Measurements from ENCODE around the gene MUL1.

Gene MUL1

GRCh38 chr1:20477348-20478056 is 30.4 kb downstream of the MUL1 start:
- Histone ChIP-seq H3K4me3 (ENCODE audit: low read depth, low read length) (no peak overlapping the region), H3K27ac (ENCODE audit: low read depth, low read length) (no peak overlapping the region), H3K79me2 (ENCODE audit: control insufficient read depth, insufficient read depth, low read length, unreplicated experiment) (peaks cover 10% of the 10 kb centered on the region), H2AFZ (ENCODE audit: low read length, unreplicated experiment) (no peak overlapping the region), H3K4me1 (ENCODE audit: control insufficient read depth, insufficient read depth, low read length, unreplicated experiment) (peaks cover 40% of the 10 kb centered on the region), H3K27me3 (ENCODE audit: insufficient read depth, low read length) (no peaks in the 10 kb centered on the region), H3K36me3 (ENCODE audit: insufficient read depth, low read length) (no peaks in the 10 kb centered on the region)

- no peak overlapping the region for H2AFZ ChIP-seq (ENCODE audit: low read length, unreplicated experiment)
- no peaks in the 10 kb centered on the region for H3K36me3 ChIP-seq (ENCODE audit: insufficient read depth, low read length)
- H3K79me2 ChIP-seq (ENCODE audit: control insufficient read depth, insufficient read depth, low read length, unreplicated experiment): peaks cover 5% of the 10 kb centered on the region
- H3K4me1 ChIP-seq (ENCODE audit: control insufficient read depth, insufficient read depth, low read length, unreplicated experiment): peaks cover 34% of the 10 kb centered on the region
- H3K4me3 ChIP-seq (ENCODE audit: low read depth, low read length): no peak overlapping the region
- H3K27me3 ChIP-seq (ENCODE audit: insufficient read depth, low read length): no peaks in the 10 kb centered on the region
- H3K27ac ChIP-seq (ENCODE audit: low read depth, low read length): no peak overlapping the region
These were observed 31.5 kb downstream of the MUL1 start for GRCh38 chr1:20476265-20477038.

DNA sequence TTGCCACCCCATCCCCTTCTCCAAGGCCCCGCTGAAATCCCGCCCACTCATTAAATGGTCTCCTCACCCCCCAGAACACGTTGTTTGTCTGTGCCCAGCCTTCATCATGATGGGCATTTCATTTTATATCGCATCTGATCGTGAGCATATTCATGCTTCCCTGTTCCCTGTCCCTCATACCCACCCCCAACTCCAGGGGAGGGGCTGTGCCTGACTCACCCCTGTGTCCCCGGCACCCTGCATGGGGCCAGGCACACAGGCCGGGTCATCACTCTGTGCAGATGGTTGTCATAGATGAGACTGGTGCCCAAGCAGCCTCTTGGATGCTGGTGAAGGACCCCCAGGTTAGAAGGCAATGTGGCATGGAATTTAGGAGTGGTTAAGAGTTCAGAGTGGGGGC is 33.0 kb downstream of the MUL1 start:
- Histone ChIP-seq H3K4me1 (ENCODE audit: control insufficient read depth, insufficient read depth, low read length, unreplicated experiment) (peaks cover 27% of the 10 kb centered on the region), H2AFZ (ENCODE audit: low read length, unreplicated experiment) (no peak overlapping the region), H3K27ac (ENCODE audit: low read depth, low read length) (no peak overlapping the region), H3K36me3 (ENCODE audit: insufficient read depth, low read length) (no peaks in the 10 kb centered on the region), H3K4me3 (ENCODE audit: low read depth, low read length) (no peak overlapping the region), H3K79me2 (ENCODE audit: control insufficient read depth, insufficient read depth, low read length, unreplicated experiment) (no peaks in the 10 kb centered on the region), H3K27me3 (ENCODE audit: insufficient read depth, low read length) (no peaks in the 10 kb centered on the region)

DNA sequence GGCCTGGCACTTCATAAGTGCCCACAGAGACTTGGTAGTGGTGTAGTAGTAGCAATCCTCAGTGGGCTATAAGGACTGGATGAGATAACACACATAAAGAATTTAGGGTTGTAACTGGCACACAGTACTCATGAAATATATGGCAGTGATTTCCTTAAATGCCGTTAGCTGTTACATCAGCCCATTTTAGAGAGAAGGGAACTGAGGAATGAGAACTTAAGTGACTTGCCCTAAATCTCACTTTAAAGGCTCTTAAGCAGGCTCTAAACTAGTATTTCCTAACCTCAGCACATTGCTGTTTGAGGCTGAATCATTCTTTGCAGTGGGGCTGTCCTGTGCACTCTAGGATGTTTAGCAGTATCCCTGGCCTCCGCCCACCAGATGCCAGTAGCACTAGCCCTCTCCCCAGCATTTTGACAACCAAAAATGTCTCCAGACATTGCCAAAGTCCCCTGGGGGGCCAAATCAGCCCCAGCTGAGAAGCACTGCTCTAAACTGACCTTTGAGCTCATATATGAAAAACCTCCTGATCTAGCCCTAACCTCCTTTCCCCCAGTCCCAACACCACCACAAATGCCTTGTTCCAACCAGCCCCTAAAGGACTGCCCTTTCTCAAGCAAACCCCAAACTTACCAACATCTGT is 33.5 kb downstream of the MUL1 start:
- H3K4me1 ChIP-seq (ENCODE audit: control insufficient read depth, insufficient read depth, low read length, unreplicated experiment): peaks cover 27% of the 10 kb centered on the region
- H3K27me3 ChIP-seq (ENCODE audit: insufficient read depth, low read length): no peaks in the 10 kb centered on the region
- no peaks in the 10 kb centered on the region for H3K36me3 ChIP-seq (ENCODE audit: insufficient read depth, low read length)
- H3K79me2 ChIP-seq (ENCODE audit: control insufficient read depth, insufficient read depth, low read length, unreplicated experiment): no peaks in the 10 kb centered on the region
- no peak overlapping the region for H3K27ac ChIP-seq (ENCODE audit: low read depth, low read length)
- H3K4me3 ChIP-seq (ENCODE audit: low read depth, low read length): no peak overlapping the region
- no peak overlapping the region for H2AFZ ChIP-seq (ENCODE audit: low read length, unreplicated experiment)

DNA sequence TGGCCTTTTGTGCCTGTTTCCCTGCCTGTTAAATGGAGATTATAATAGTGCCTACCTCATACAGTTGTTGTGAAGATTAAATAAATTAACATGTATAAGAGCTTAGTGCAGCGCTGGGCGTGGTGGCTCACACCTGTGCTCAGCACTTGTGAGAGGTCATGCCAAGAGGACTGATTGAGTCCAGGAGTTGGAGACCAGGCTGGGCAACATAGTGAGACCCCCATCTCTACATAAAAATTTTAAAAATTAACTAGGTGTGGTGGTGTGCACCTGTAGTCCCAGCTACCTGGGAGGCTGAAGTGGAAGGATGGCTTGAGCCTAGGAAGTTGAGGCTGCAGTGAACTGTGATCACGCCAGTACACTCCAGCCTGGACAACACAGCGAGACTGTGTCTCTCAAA is 34.1 kb downstream of the MUL1 start:
- no peak overlapping the region for H3K4me3 ChIP-seq (ENCODE audit: low read depth, low read length)
- H3K4me1 ChIP-seq (ENCODE audit: control insufficient read depth, insufficient read depth, low read length, unreplicated experiment): peaks cover 26% of the 10 kb centered on the region
- H3K79me2 ChIP-seq (ENCODE audit: control insufficient read depth, insufficient read depth, low read length, unreplicated experiment): no peaks in the 10 kb centered on the region
- H2AFZ ChIP-seq (ENCODE audit: low read length, unreplicated experiment): no peak overlapping the region
- no peak overlapping the region for H3K27ac ChIP-seq (ENCODE audit: low read depth, low read length)
- H3K27me3 ChIP-seq (ENCODE audit: insufficient read depth, low read length): no peaks in the 10 kb centered on the region; the same call in 1 of the 2 replicates
- H3K36me3 ChIP-seq (ENCODE audit: insufficient read depth, low read length): no peaks in the 10 kb centered on the region

DNA sequence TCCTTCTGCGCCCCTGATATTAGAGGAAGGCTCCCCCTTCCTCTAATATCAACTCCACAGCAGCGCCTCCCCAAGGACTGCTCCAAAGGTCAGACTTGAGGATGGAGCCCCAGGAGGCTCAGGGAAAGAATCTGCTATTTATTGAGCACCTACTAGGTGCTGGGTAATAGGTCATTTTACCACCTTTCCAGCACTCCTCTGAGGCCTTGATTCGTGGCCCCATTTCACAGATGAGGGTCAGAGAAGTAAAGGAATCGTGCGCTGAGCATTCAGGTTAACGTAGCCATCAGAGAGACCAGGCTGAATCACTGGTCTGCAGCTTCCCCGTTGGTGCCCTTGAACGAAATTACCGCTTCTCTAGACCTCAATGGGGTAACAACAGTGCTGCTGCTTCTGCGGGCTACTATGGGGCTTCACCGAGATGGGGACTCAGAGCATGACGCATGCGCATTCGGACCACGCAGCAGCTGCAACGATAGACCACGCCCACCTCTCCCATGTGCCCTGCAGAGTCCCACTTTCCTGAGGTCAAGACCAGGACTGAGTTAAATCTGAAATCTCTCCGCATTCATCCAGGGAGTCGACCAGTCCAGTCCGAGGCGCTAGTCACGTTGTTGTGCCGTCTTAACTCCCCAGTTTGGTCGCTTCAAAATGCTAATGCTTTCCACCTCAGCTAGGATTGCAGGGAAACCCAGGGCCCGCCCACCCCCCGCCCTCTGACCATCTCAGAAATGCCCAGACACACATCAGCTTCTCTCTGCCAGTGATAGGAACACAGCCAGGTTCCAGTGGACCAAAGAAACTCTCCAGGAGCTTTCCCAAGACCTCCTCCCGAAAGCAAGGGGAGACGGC is 34.9 kb downstream of the MUL1 start:
- H2AFZ ChIP-seq (ENCODE audit: low read length, unreplicated experiment): no peak overlapping the region

DNA sequence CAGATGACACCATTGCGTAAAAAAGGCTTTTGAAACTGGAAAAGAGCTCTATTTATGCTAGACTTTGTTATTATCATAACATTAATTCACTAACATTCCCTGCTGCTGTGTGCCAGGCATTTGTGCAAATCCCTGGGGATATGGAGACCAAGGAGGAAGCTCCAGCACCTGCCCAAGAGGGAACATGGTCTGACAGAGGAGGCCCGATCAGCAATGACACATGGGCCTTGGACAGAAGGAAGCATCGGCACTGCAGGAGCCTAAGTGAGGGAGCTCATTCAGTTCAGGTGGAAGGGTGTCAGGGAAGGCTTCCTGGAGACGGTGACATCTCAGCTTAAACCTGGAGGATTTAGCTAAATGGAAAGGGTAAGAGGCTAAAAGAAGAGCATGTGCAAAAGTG is 35.8 kb downstream of the MUL1 start:
- Histone ChIP-seq H3K36me3 (ENCODE audit: insufficient read depth, low read length) (no peaks in the 10 kb centered on the region), H3K79me2 (ENCODE audit: control insufficient read depth, insufficient read depth, low read length, unreplicated experiment) (no peaks in the 10 kb centered on the region), H3K4me1 (ENCODE audit: control insufficient read depth, insufficient read depth, low read length, unreplicated experiment) (peaks cover 20% of the 10 kb centered on the region), H2AFZ (ENCODE audit: low read length, unreplicated experiment) (no peak overlapping the region), H3K27ac (ENCODE audit: low read depth, low read length) (no peak overlapping the region), H3K4me3 (ENCODE audit: low read depth, low read length) (no peak overlapping the region), H3K27me3 (ENCODE audit: insufficient read depth, low read length) (peaks cover 17% of the 10 kb centered on the region)

More for the DNA sequence above, 34.9 kb downstream of the MUL1 start:
- Histone ChIP-seq H3K27ac (ENCODE audit: low read depth, low read length) (no peak overlapping the region), H3K4me1 (ENCODE audit: control insufficient read depth, insufficient read depth, low read length, unreplicated experiment) (peaks cover 20% of the 10 kb centered on the region), H3K27me3 (ENCODE audit: insufficient read depth, low read length) (peaks cover 7% of the 10 kb centered on the region), H3K36me3 (ENCODE audit: insufficient read depth, low read length) (no peaks in the 10 kb centered on the region), H3K4me3 (ENCODE audit: low read depth, low read length) (no peak overlapping the region), H3K79me2 (ENCODE audit: control insufficient read depth, insufficient read depth, low read length, unreplicated experiment) (no peaks in the 10 kb centered on the region)

DNA sequence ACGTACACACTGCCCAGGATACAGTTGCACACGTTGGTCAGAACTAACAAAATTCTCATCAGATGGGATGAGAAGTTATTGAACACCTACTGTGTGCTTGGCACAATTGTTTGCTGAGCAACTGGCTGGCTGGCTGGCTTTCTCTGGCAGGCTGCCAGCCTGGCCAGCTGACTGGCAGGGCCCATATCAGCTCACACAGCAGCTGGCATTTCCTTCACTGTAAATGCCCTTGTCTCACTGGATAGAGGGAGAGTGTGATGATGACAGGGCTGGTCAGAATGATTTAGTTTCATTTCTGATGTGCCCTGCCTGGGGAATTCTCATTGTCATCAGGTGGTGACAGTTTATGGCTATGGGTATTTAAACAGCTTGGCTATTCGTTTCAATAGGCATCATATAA is 37.8 kb downstream of the MUL1 start:
- H3K36me3 ChIP-seq (ENCODE audit: insufficient read depth, low read length): no peaks in the 10 kb centered on the region
- H3K4me1 ChIP-seq (ENCODE audit: control insufficient read depth, insufficient read depth, low read length, unreplicated experiment): peaks cover 10% of the 10 kb centered on the region
- no peak overlapping the region for H3K4me3 ChIP-seq (ENCODE audit: low read depth, low read length)
- no peaks in the 10 kb centered on the region for H3K79me2 ChIP-seq (ENCODE audit: control insufficient read depth, insufficient read depth, low read length, unreplicated experiment)
- H2AFZ ChIP-seq (ENCODE audit: low read length, unreplicated experiment): no peak overlapping the region
- peaks cover 31% of the 10 kb centered on the region for H3K27me3 ChIP-seq (ENCODE audit: insufficient read depth, low read length)
- H3K27ac ChIP-seq (ENCODE audit: low read depth, low read length): no peak overlapping the region

DNA sequence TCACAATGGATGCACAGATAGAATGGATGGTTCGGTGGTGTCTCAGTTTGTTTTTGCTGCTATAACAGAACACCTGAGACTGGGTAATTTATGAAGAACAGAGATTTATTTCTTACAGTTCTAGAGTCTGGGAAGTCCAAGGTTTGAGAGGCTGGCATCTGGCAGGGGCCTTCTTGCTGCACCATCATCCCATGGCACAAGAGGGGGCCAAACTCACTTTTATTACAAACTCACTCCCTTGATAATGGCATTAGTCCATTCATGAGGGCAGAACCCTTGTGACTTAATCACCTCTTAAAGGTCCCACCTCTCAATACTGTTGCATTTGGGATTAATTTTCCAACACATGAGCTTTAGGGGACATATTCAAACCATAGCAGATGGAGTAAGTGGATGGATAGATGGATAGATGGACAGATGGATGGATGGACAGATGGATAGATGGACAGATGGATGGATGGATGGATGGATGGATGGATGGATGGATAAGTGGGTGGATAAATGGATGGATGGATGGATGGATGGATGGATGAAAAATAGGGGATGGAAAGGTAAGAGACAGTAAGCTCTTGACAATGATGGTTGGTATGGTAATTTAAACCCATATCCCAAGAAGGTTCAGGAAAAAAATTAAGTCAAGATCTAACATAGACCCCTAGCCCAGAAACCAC is 38.4 kb downstream of the MUL1 start:
- Histone ChIP-seq H3K79me2 (ENCODE audit: control insufficient read depth, insufficient read depth, low read length, unreplicated experiment) (no peaks in the 10 kb centered on the region), H3K36me3 (ENCODE audit: insufficient read depth, low read length) (no peaks in the 10 kb centered on the region), H3K27me3 (ENCODE audit: insufficient read depth, low read length) (peaks cover 37% of the 10 kb centered on the region)

GRCh38 chr1:20466273-20466672 is 41.7 kb downstream of the MUL1 start:
- peaks cover 67% of the 10 kb centered on the region for H3K27me3 ChIP-seq (ENCODE audit: insufficient read depth, low read length)
- H3K4me1 ChIP-seq (ENCODE audit: control insufficient read depth, insufficient read depth, low read length, unreplicated experiment): no peaks in the 10 kb centered on the region
- no peak overlapping the region for H3K4me3 ChIP-seq (ENCODE audit: low read depth, low read length)
- H3K79me2 ChIP-seq (ENCODE audit: control insufficient read depth, insufficient read depth, low read length, unreplicated experiment): no peaks in the 10 kb centered on the region
- H3K36me3 ChIP-seq (ENCODE audit: insufficient read depth, low read length): no peaks in the 10 kb centered on the region
- H2AFZ ChIP-seq (ENCODE audit: low read length, unreplicated experiment): no peak overlapping the region
- H3K27ac ChIP-seq (ENCODE audit: low read depth, low read length): no peak overlapping the region

More for the DNA sequence above, 38.4 kb downstream of the MUL1 start:
- Histone ChIP-seq H2AFZ (ENCODE audit: low read length, unreplicated experiment) (no peak overlapping the region), H3K4me3 (ENCODE audit: low read depth, low read length) (no peak overlapping the region), H3K4me1 (ENCODE audit: control insufficient read depth, insufficient read depth, low read length, unreplicated experiment) (peaks cover 5% of the 10 kb centered on the region), H3K27ac (ENCODE audit: low read depth, low read length) (no peak overlapping the region)

Measured in ACC112 (cell line).